ENCODE measurements around the gene SYNE3. TPM values are rescaled to one million over a fixed set of nuclear protein-coding genes. Genes with fewer than 3 reads are reported as not detected.

SYNE3 gene
- total and polyA plus RNA-seq, 2 of the 8 experiments (the other 6 are each of a cell fraction or from before 2014, with no cell fraction given): under 0.01 TPM; not detected in 1

DNA sequence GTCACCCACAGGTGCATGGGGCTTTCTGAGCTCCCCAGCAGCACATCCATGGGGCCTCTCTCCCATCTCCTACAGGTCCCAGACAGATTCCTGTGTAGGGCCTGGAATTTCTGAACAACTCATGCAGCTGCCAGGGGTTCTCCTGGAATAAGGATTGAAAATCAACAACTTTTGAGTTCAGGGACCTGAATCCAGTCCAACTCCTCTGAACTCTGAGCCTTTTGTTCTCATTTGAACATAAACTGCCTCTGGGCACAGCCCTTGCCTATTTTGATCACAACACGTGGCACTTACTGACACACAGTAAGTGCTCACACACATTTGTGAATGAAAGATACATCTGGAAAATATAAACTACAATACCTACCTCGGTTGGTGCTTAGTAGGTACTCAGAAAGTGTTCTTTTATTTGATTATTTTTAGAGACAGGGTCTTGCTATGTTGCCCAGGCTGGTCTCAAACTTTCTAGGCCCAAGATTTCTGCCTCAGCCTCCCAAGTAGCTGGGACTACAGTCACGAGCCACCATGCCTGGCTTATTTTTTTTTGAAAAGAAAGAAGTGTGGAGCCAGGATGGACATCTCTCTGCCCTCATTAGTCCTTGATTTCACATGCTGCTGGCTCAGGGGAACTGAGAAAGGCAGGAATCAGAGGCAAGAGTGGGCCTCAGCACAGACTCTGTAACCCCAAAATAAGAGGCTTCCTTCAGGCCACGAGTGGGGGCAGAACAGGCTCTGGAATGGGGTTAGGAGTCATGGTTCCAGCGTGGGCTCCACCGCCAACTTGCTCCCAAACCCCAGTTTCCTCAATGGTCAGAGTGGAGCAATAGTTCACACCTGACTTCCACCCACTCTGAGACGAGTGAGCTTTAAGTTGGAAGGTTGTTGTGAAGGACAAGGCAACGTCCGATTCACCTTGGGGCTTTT is 27.0 kb downstream of the SYNE3 start:
- H3K9me3 ChIP-seq (ENCODE audit: insufficient read depth in 2 of 2, low read depth in 1 of 2, low read length in 1 of 2): no peaks in the 10 kb centered on the region
- H3K4me3 ChIP-seq (ENCODE audit: extremely low read depth in 1 of 4, insufficient read depth in 2 of 4, low read depth in 3 of 4, low read length in 4 of 4): no peak overlapping the region
- H3K79me1 ChIP-seq (ENCODE audit: low read depth, low read length): no peaks in the 10 kb centered on the region
- H4K20me1 ChIP-seq (replicated peaks in 1 of 2; ENCODE audit: control insufficient read depth in 1 of 2, insufficient read depth in 2 of 2, low read length in 2 of 2): peaks cover 0 to 3% of the 10 kb centered on the region in 2 experiments
- ChIA-PET POLR2A (ENCODE audit: partially characterized antibody) (no interaction called here), CTCF (ENCODE audit: partially characterized antibody) (interaction anchor here (0.7 to 1.5 kb wide), 5 partner anchors 8 to 46 kb away, joined by 3 to 10 read pairs (median 3); no protein-coding TSS in a partner anchor)
- no peak overlapping the region for H2BK20ac ChIP-seq (ENCODE audit: low read length)
- H3K79me2 ChIP-seq (ENCODE audit: control insufficient read depth in 1 of 2, insufficient read depth in 2 of 2, low read length in 2 of 2): no peaks in the 10 kb centered on the region
- no peak overlapping the region for H3K18ac ChIP-seq (ENCODE audit: extremely low read depth, low read length)
- H3K23ac ChIP-seq (ENCODE audit: insufficient read length): no peak overlapping the region
- no peak overlapping the region for H3K56ac ChIP-seq (replicated peaks; ENCODE audit: insufficient read length, low read depth, low read length)
- H3K4me1 ChIP-seq (replicated peaks in 1 of 4; ENCODE audit: control insufficient read depth in 3 of 4, insufficient read depth in 4 of 4, low read length in 3 of 4): peaks cover 0 to 5% (median 3%) of the 10 kb centered on the region in 4 experiments; a peak in 2 of 7 replicates
- H3K27ac ChIP-seq (ENCODE audit: low read depth, low read length): no peak overlapping the region
- no peak overlapping the region for H2AFZ ChIP-seq (ENCODE audit: low read length)
- H2BK120ac ChIP-seq (replicated peaks; ENCODE audit: low read depth, low read length): no peak overlapping the region
- no peak for FAIRE-seq
- H2BK5ac ChIP-seq (ENCODE audit: low read depth, low read length): no peak overlapping the region
- H2AK5ac ChIP-seq (ENCODE audit: low read depth, low read length): no peak overlapping the region
- no peaks in the 10 kb centered on the region for H3K27me3 ChIP-seq (replicated peaks in 1 of 4; ENCODE audit: control insufficient read depth in 3 of 4, extremely low read depth in 1 of 4, insufficient read depth in 3 of 4, low read length in 3 of 4)
- H3K14ac ChIP-seq (ENCODE audit: insufficient read length): no peak overlapping the region
- no peak overlapping the region for H2BK12ac ChIP-seq (ENCODE audit: low read depth, low read length)
- no peak overlapping the region for H2BK15ac ChIP-seq (ENCODE audit: low read length)
- H4K91ac ChIP-seq (replicated peaks; ENCODE audit: insufficient read length, low read length): no peak overlapping the region
- no peaks in the 10 kb centered on the region for H3K23me2 ChIP-seq (ENCODE audit: low read depth, low read length)
- H3K4ac ChIP-seq (replicated peaks; ENCODE audit: insufficient read length, low read depth, low read length): no peak overlapping the region
- H4K8ac ChIP-seq (ENCODE audit: extremely low read depth, insufficient read depth, low read length): no peak overlapping the region
- H4K5ac ChIP-seq (ENCODE audit: insufficient read length, low read depth, low read length): no peak overlapping the region
- H3K4me2 ChIP-seq (ENCODE audit: insufficient read depth in 1 of 2, low read depth in 2 of 2, low read length in 2 of 2): no peak overlapping the region
- WGBS, 2 experiments (ENCODE audit: extremely low coverage in 1 of 2, insufficient coverage in 1 of 2, insufficient read length in 1 of 2, insufficient replicate concordance in 2 of 2, low coverage in 1 of 2, low lambda C conversion rate in 2 of 2, missing lambda C conversion rate in 1 of 2): 83% methylated on average over 9 of the region's 9 CpGs; no CpG with 5 or more reads in 1 of the 2 experiments
- H3K9ac ChIP-seq (replicated peaks in 1 of 4; ENCODE audit: extremely low read depth in 1 of 4, low read depth in 3 of 4, low read length in 3 of 4): no peak overlapping the region
- no peak for DNase-seq (ENCODE audit: low read depth in 1 of 2, low spot score in 2 of 2)
- no peaks in the 10 kb centered on the region for H3K36me3 ChIP-seq (ENCODE audit: control insufficient read depth in 2 of 4, insufficient read depth in 4 of 4, low read length in 3 of 4)
- TF ChIP-seq CREB1 (IDR thresholded peaks at IDR 0.05) (no peak), CBX5 (IDR thresholded peaks at IDR 0.05; ENCODE audit: low read depth, low read length) (no peak), NRF1 (IDR thresholded peaks at IDR 0.05; ENCODE audit: low read depth, low read length) (no peak), BRCA1 (IDR thresholded peaks at IDR 0.05; ENCODE audit: low read depth, low read length) (no peak), CBX8 (IDR thresholded peaks at IDR 0.05; ENCODE audit: borderline replicate concordance, low read depth, low read length) (no peak), RXRA (IDR thresholded peaks at IDR 0.05; ENCODE audit: insufficient read depth, low read depth, low read length) (no peak), ASH2L (IDR thresholded peaks at IDR 0.05; ENCODE audit: low read length) (no peak), SIRT6 (IDR thresholded peaks at IDR 0.05; ENCODE audit: low read length) (no peak), CEBPB (IDR thresholded peaks at IDR 0.05; ENCODE audit: low read depth, low read length) (no peak), CHD2 (IDR thresholded peaks at IDR 0.05; ENCODE audit: low read length) (no peak), SAP30 (IDR thresholded peaks at IDR 0.05; ENCODE audit: insufficient read depth, insufficient replicate concordance, low read length) (no peak), MAFK (IDR thresholded peaks at IDR 0.05; ENCODE audit: low read depth, low read length) (no peak)

Measured in H1 (cell line).